Choroid plexus epithelial cell (primary cell): ENCODE results near the gene PRDX4.

Experiments
- DNase-seq: peaks from one replicate; pipeline ENCODE4 v3.0.0-alpha.2; 2010; ENCODE audit warnings: low read depth
- H3K4me3 ChIP-seq: 2 replicates; pipeline ENCODE4 v1.5.1; 2011; ENCODE audit warnings: low read depth, mild to moderate bottlenecking, control low read depth, low read length, moderate library complexity
- CTCF ChIP-seq: conservative IDR thresholded peaks from 2 replicates; pipeline ENCODE4 v1.5.1; 2011; ENCODE audit warnings: low read depth, mild to moderate bottlenecking, control low read depth, inconsistent platforms, low read length, moderate library complexity

The PRDX4 gene

GRCh38 chrX:23660766-23661132 lies 6.5 kb upstream of the PRDX4 start:
- H3K4me3 ChIP-seq, result no peak overlapping the region
- TF ChIP-seq CTCF, result no peak
- no peak for DNase-seq

GRCh38 chrX:23661671-23662070 lies 5.6 kb upstream of the PRDX4 start:
- no peak for TF ChIP-seq CTCF
- no peak for DNase-seq
- no peak overlapping the region for H3K4me3 ChIP-seq

GRCh38 chrX:23662187-23662586 lies 5.1 kb upstream of the PRDX4 start:
- no peak for DNase-seq
- no peak overlapping the region for H3K4me3 ChIP-seq
- TF ChIP-seq CTCF, result no peak

- no peak for TF ChIP-seq CTCF
- H3K4me3 ChIP-seq, result no peak overlapping the region
- DNase-seq, result peak; percentile 21
These were observed 4.4 kb upstream of the PRDX4 start for GRCh38 chrX:23662853-23663252.

GRCh38 chrX:23664496-23664895 lies 2.8 kb upstream of the PRDX4 start:
- DNase-seq, result no peak
- TF ChIP-seq CTCF, result no peak
- H3K4me3 ChIP-seq, result no peak overlapping the region

GRCh38 chrX:23666282-23666681 lies 1.0 kb upstream of the PRDX4 start:
- no peak for TF ChIP-seq CTCF
- no peak overlapping the region for H3K4me3 ChIP-seq
- no peak for DNase-seq

- peak overlapping the region; percentile 73 for H3K4me3 ChIP-seq
- DNase-seq, result peak; percentile 4
- no peak for TF ChIP-seq CTCF
These were observed 1.0 kb downstream of the PRDX4 start for GRCh38 chrX:23668335-23668734.
